ENCODE results near the gene MUS81. TPM values are rescaled to one million over a fixed set of nuclear protein-coding genes. Genes with fewer than 3 reads are reported as not detected.
A peak's percentile ranks its signal among the peaks of the same experiment; 100 is the strongest.

The MUS81 gene
- total and polyA plus RNA-seq, 11 donors = 24.6 to 56.1 (median 35.9) TPM

- ATAC-seq = no peak
- TF ChIP-seq CTCF (IDR thresholded peaks at IDR 0.05) (no peak), POLR2A (IDR thresholded peaks at IDR 0.05) (no peak)
- peak overlapping the region in 11 of 12 donors; percentile 70 to 100 (median 78) for H3K4me3 ChIP-seq
- DNase-seq = peak in 3 of 5 donors; percentile 23 to 58 (median 27)
- H3K4me1 ChIP-seq = peaks cover 0 to 38% (median 24%) of the 10 kb centered on the region in 12 donors
- no peaks in the 10 kb centered on the region for H3K9me3 ChIP-seq
- 83 to 91% (median 87%) methylated on average over 8 to 13 of the region's 13 CpGs for WGBS, 4 donors
- H3K27ac ChIP-seq = peak overlapping the region in 11 of 12 donors; percentile 94 to 99 (median 98)
- intact Hi-C loops (cut with DNase I) = loop anchor here in 3 of 10 donors (2.0 to 10.0 kb wide), 3 partner anchors 27 to 483 kb away; partner anchors contain the start of genes B4GAT1 (in 1 of the 3), BRMS1 (in 1 of the 3), C11orf68 (in 1 of the 3) and DRAP1 (in 1 of the 3)
- no peaks in the 10 kb centered on the region for H3K27me3 ChIP-seq
- peaks cover 0 to 54% (median 50%) of the 10 kb centered on the region in 9 donors for H3K36me3 ChIP-seq
These were observed 1.4 kb downstream of the MUS81 start for GRCh38 chr11:65861533-65862183.

GRCh38 chr11:65862191-65862735 lies 2.0 kb downstream of the MUS81 start:
- intact Hi-C loops (cut with DNase I) = loop anchor here in 1 of 10 donors (10.0 kb wide), 1 partner anchor 483 kb away; the partner anchor contains the start of genes B4GAT1 and BRMS1
- TF ChIP-seq CTCF (IDR thresholded peaks at IDR 0.05) (no peak), POLR2A (IDR thresholded peaks at IDR 0.05) (no peak)
- peak in 3 of 5 donors; percentile 24 to 45 (median 25) for DNase-seq
- Histone ChIP-seq H3K4me1 (peaks cover 0 to 35% (median 22%) of the 10 kb centered on the region in 12 donors), H3K4me3 (no peak overlapping the region), H3K9me3 (no peaks in the 10 kb centered on the region), H3K36me3 (peaks cover 0 to 60% (median 56%) of the 10 kb centered on the region in 9 donors), H3K27me3 (no peaks in the 10 kb centered on the region), H3K27ac (peak overlapping the region in 2 of 12 donors; percentile 6 to 98)
- WGBS, 4 donors = 74 to 96% (median 88%) methylated on average over 4 to 5 of the region's 5 CpGs
- no peak for ATAC-seq

- H3K9me3 ChIP-seq = no peaks in the 10 kb centered on the region
- peaks cover 0 to 41% (median 22%) of the 10 kb centered on the region in 12 donors for H3K4me1 ChIP-seq
- DNase-seq (peak in 4 of 5 donors; percentile 22 to 65 (median 26)), ATAC-seq (no peak)
- no peaks in the 10 kb centered on the region for H3K27me3 ChIP-seq
- TF ChIP-seq POLR2A (IDR thresholded peaks at IDR 0.05) = no peak
- WGBS, 4 donors = 84 to 89% (median 87%) methylated on average over 22 to 24 of the region's 24 CpGs
- peak overlapping the region in 1 of 12 donors; percentile 98 for H3K27ac ChIP-seq
- H3K4me3 ChIP-seq = no peak overlapping the region
- intact Hi-C loops (cut with DNase I) = loop anchor here in 1 of 10 donors (10.0 kb wide), 1 partner anchor 482 kb away; the partner anchor contains the start of genes B4GAT1 and BRMS1
- peaks cover 0 to 69% (median 65%) of the 10 kb centered on the region in 9 donors for H3K36me3 ChIP-seq
These were observed 3.0 kb downstream of the MUS81 start for GRCh38 chr11:65862941-65863888.

All from heart left ventricle (tissue), 16 donors.